Measurements from ENCODE around the gene CRYM. TPM values are rescaled to one million over a fixed set of nuclear protein-coding genes. Genes with fewer than 3 reads are reported as not detected.

Gene CRYM
- total RNA-seq, 1 experiment from 2014 or later: not detected

DNA sequence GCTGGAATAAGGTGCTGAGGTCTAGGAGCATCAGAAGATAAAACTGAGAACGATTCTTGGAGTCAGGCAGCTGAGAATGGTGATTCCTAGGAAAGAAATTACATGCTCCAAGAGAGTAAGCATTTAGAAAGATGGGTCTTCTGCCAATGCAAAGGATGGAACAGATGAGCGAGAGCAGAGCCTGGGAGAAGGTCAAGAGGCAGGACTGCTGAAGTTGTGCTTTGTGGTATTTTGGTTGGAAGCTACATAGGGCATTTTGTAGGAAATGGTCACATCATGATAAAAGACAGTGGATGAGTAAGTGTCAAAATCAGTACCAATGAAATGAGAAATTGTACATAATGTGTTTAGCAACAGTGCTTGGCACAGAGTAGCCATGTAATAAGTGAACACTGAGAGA is 1.4 kb upstream of the CRYM start:
- H3K4me3 ChIP-seq (ENCODE audit: low read depth, low read length, poor library complexity, severe bottlenecking): no peak overlapping the region
- ChIA-PET POLR2A (ENCODE audit: low non-redundant PET) (no interaction called here), CTCF (interaction anchor here (1.1 kb wide), 1 partner anchor 21 kb away, joined by 4 read pairs; no protein-coding TSS in a partner anchor)
- no peak for DNase-seq (ENCODE audit: low spot score)
- no peak overlapping the region for H3K27ac ChIP-seq (ENCODE audit: low read depth, low read length, poor library complexity, severe bottlenecking)
- H3K4me1 ChIP-seq (ENCODE audit: insufficient read depth, low read length, poor library complexity, severe bottlenecking): no peaks in the 10 kb centered on the region
- H3K36me3 ChIP-seq (ENCODE audit: insufficient read depth, low read length, poor library complexity, severe bottlenecking): no peaks in the 10 kb centered on the region
- no peak for TF ChIP-seq EZH2 (IDR thresholded peaks at IDR 0.05; ENCODE audit: borderline replicate concordance, low read depth, low read length, poor library complexity, severe bottlenecking)
- TF ChIP-seq, protein P1, sequence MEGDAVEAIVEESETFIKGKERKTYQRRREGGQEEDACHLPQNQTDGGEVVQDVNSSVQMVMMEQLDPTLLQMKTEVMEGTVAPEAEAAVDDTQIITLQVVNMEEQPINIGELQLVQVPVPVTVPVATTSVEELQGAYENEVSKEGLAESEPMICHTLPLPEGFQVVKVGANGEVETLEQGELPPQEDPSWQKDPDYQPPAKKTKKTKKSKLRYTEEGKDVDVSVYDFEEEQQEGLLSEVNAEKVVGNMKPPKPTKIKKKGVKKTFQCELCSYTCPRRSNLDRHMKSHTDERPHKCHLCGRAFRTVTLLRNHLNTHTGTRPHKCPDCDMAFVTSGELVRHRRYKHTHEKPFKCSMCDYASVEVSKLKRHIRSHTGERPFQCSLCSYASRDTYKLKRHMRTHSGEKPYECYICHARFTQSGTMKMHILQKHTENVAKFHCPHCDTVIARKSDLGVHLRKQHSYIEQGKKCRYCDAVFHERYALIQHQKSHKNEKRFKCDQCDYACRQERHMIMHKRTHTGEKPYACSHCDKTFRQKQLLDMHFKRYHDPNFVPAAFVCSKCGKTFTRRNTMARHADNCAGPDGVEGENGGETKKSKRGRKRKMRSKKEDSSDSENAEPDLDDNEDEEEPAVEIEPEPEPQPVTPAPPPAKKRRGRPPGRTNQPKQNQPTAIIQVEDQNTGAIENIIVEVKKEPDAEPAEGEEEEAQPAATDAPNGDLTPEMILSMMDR (conservative IDR thresholded peaks at IDR 0.05; ENCODE audit: low read depth, low read length): no peak
- no TSS peak for BruUV-seq (replicated peaks)
- H3K9me3 ChIP-seq (ENCODE audit: low read depth, low read length, poor library complexity, severe bottlenecking): no peaks in the 10 kb centered on the region
- H3K27me3 ChIP-seq (replicated peaks; ENCODE audit: insufficient read depth, low read depth, low read length, poor library complexity): peaks cover 89% of the 10 kb centered on the region
- intact Hi-C loops (cut with micrococcal nuclease; ENCODE audit: unreplicated experiment): no loop called here

DNA sequence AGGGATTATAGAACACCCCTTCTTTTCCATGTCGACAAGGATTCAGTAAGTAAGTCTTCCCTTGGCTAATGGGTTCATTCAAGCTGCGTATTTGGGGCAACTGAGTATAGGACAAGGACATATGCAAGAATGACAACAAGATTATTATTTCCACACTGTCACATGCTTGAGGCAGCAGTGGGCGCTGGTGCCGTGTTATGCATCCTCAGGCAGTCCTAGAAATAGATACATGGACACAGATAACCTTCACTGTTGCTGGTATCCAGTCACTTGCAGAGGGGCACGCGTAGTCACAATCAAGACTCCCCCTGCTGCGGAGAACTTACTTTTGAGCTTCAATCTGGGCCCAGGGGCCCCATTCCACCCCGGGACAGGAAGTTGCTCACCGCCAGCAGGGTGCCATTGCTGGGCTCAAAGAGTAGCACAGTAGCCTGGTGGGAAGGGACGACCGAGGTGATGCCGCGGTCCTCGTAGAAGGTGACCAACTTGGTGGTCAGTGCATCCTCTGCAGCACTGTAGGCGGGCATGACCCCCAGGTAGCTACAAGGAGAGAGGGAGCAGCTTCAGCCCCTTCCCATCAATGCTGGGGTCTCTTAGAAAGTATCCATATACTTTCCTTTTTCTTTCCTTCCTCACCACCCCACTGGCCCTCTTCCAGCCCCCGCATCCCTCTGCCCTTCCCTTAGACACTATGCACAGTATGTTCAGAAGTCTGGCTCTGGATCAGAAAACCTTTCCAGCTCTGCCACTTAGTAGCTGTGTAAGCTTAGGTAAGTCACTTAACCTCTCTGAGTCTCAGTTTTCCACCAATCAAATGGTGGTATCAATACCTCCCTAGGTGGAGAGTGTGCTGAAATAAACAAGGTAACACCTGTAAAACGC is 804 bp downstream of the CRYM start:
- BruUV-seq (replicated peaks): no TSS peak
- POLR2A ChIA-PET (ENCODE audit: low non-redundant PET): interaction anchor here (0.6 kb wide), 1 partner anchor 78 kb away, joined by 10 read pairs; no protein-coding TSS in a partner anchor
- H3K36me3 ChIP-seq (ENCODE audit: insufficient read depth, low read length, poor library complexity, severe bottlenecking): no peaks in the 10 kb centered on the region
- H3K4me1 ChIP-seq (ENCODE audit: insufficient read depth, low read length, poor library complexity, severe bottlenecking): no peaks in the 10 kb centered on the region
- intact Hi-C loops (cut with micrococcal nuclease; ENCODE audit: unreplicated experiment): no loop called here
- no peak overlapping the region for H3K27ac ChIP-seq (ENCODE audit: low read depth, low read length, poor library complexity, severe bottlenecking)
- TF ChIP-seq EZH2 (IDR thresholded peaks at IDR 0.05; ENCODE audit: borderline replicate concordance, low read depth, low read length, poor library complexity, severe bottlenecking): no peak
- TF ChIP-seq, protein P1 (conservative IDR thresholded peaks at IDR 0.05; ENCODE audit: low read depth, low read length): no peak
- H3K4me3 ChIP-seq (ENCODE audit: low read depth, low read length, poor library complexity, severe bottlenecking): peak overlapping the region; percentile 28
- no peaks in the 10 kb centered on the region for H3K9me3 ChIP-seq (ENCODE audit: low read depth, low read length, poor library complexity, severe bottlenecking)
- peaks cover 73% of the 10 kb centered on the region for H3K27me3 ChIP-seq (replicated peaks; ENCODE audit: insufficient read depth, low read depth, low read length, poor library complexity)
- CTCF ChIA-PET: interaction anchor here (0.6 to 1.0 kb wide), 2 partner anchors 24 to 86 kb away, joined by 3 to 4 read pairs; no protein-coding TSS in a partner anchor
- DNase-seq (ENCODE audit: low spot score): no peak

DNA sequence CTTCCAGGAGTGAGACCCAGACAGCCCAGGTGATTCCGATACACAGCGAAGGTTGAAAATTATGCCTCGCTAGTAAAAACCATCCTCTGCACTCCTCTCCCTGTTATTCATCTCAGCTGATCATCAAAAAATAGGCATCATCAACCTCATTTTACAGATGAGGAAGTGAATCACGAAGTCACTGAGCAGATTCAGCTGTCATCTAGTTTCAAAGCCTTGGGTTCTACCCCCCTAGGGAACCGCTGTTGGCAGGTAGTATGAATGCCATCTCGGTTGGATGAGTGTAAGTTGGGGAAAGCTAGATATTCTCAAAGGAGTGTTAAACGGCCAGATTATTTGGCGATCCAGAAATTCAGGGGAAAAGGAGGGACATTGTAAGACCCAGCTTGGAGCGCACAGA is 2.0 kb downstream of the CRYM start:
- ChIA-PET CTCF (no interaction called here), POLR2A (ENCODE audit: low non-redundant PET) (no interaction called here)
- H3K27ac ChIP-seq (ENCODE audit: low read depth, low read length, poor library complexity, severe bottlenecking): no peak overlapping the region
- no peak for TF ChIP-seq EZH2 (IDR thresholded peaks at IDR 0.05; ENCODE audit: borderline replicate concordance, low read depth, low read length, poor library complexity, severe bottlenecking)
- DNase-seq (ENCODE audit: low spot score): no peak
- H3K27me3 ChIP-seq (replicated peaks; ENCODE audit: insufficient read depth, low read depth, low read length, poor library complexity): peaks cover 64% of the 10 kb centered on the region
- H3K9me3 ChIP-seq (ENCODE audit: low read depth, low read length, poor library complexity, severe bottlenecking): no peaks in the 10 kb centered on the region
- no peaks in the 10 kb centered on the region for H3K4me1 ChIP-seq (ENCODE audit: insufficient read depth, low read length, poor library complexity, severe bottlenecking)
- no peaks in the 10 kb centered on the region for H3K36me3 ChIP-seq (ENCODE audit: insufficient read depth, low read length, poor library complexity, severe bottlenecking)
- intact Hi-C loops (cut with micrococcal nuclease; ENCODE audit: unreplicated experiment): no loop called here
- no TSS peak for BruUV-seq (replicated peaks)
- no peak overlapping the region for H3K4me3 ChIP-seq (ENCODE audit: low read depth, low read length, poor library complexity, severe bottlenecking)
